PC-9 (cell line): Measurements from ENCODE around the gene KIF26A.

Source experiments
- CTCF ChIP-seq: fragments of 200-600 bp; sonication (generic); conservative IDR thresholded peaks from 2 replicates; pipeline ENCODE4 v1.6.1; 2017; ENCODE audit warnings: mixed run types, antibody characterized with exemption, mild to moderate bottlenecking, moderate library complexity
- EZH2 ChIP-seq: fragments of 200-600 bp; sonication (generic); IDR thresholded peaks from 2 replicates; pipeline ENCODE4 v1.8.0; 2017; ENCODE audit warnings: antibody characterized with exemption, low read depth

- TF ChIP-seq CTCF = no peak
- no peak for TF ChIP-seq EZH2
These were observed 12.6 kb downstream of the KIF26A start for GRCh38 chr14:104151026-104151381.
